ENCODE measurements around the gene HELQ.

Gene HELQ

GRCh38 chr4:83389756-83390505 is 65.7 kb downstream of the HELQ start:
- Histone ChIP-seq H3K4me1 (ENCODE audit: insufficient read depth, low read length) (peaks cover 29% of the 10 kb centered on the region), H3K36me3 (ENCODE audit: insufficient read depth, low read length) (no peaks in the 10 kb centered on the region), H3K27ac (ENCODE audit: low read depth, low read length) (no peak overlapping the region), H3K27me3 (ENCODE audit: insufficient read depth, low read length) (peaks cover 76% of the 10 kb centered on the region), H3K9me3 (ENCODE audit: insufficient read depth, low read depth, low read length) (no peaks in the 10 kb centered on the region), H3K4me3 (ENCODE audit: low read length) (0 out of 2 replicates have a peak overlapping the region, but pooled peaks have one; percentile 21), H3K9ac (ENCODE audit: low read depth, low read length) (no peak overlapping the region)
- WGBS, result 55% methylated on average over 6 of the region's 8 CpGs

GRCh38 chr4:83389037-83389720 is 66.4 kb downstream of the HELQ start:
- Histone ChIP-seq H3K9ac (ENCODE audit: low read depth, low read length) (no peak overlapping the region), H3K27ac (ENCODE audit: low read depth, low read length) (no peak overlapping the region), H3K4me1 (ENCODE audit: insufficient read depth, low read length) (peaks cover 29% of the 10 kb centered on the region), H3K9me3 (ENCODE audit: insufficient read depth, low read depth, low read length) (no peaks in the 10 kb centered on the region), H3K4me3 (ENCODE audit: low read length) (no peak overlapping the region), H3K36me3 (ENCODE audit: insufficient read depth, low read length) (no peaks in the 10 kb centered on the region), H3K27me3 (ENCODE audit: insufficient read depth, low read length) (peaks cover 68% of the 10 kb centered on the region)
- WGBS, result 87% methylated on average over 8 of the region's 8 CpGs

GRCh38 chr4:83388313-83388676 is 67.3 kb downstream of the HELQ start:
- H3K9ac ChIP-seq (ENCODE audit: low read depth, low read length), result no peak overlapping the region
- H3K9me3 ChIP-seq (ENCODE audit: insufficient read depth, low read depth, low read length), result no peaks in the 10 kb centered on the region
- H3K27me3 ChIP-seq (ENCODE audit: insufficient read depth, low read length), result peaks cover 60% of the 10 kb centered on the region
- H3K4me3 ChIP-seq (ENCODE audit: low read length), result no peak overlapping the region
- H3K36me3 ChIP-seq (ENCODE audit: insufficient read depth, low read length), result no peaks in the 10 kb centered on the region
- 91% methylated on average over 4 of the region's 4 CpGs for WGBS
- H3K4me1 ChIP-seq (ENCODE audit: insufficient read depth, low read length), result peaks cover 29% of the 10 kb centered on the region
- no peak overlapping the region for H3K27ac ChIP-seq (ENCODE audit: low read depth, low read length)

GRCh38 chr4:83387476-83388312 is 67.9 kb downstream of the HELQ start:
- H3K27me3 ChIP-seq (ENCODE audit: insufficient read depth, low read length), result peaks cover 54% of the 10 kb centered on the region
- H3K9me3 ChIP-seq (ENCODE audit: insufficient read depth, low read depth, low read length), result no peaks in the 10 kb centered on the region
- no peak overlapping the region for H3K9ac ChIP-seq (ENCODE audit: low read depth, low read length)
- H3K27ac ChIP-seq (ENCODE audit: low read depth, low read length), result no peak overlapping the region
- 85% methylated on average over 3 of the region's 3 CpGs for WGBS
- peaks cover 29% of the 10 kb centered on the region for H3K4me1 ChIP-seq (ENCODE audit: insufficient read depth, low read length)
- H3K36me3 ChIP-seq (ENCODE audit: insufficient read depth, low read length), result no peaks in the 10 kb centered on the region
- no peak overlapping the region for H3K4me3 ChIP-seq (ENCODE audit: low read length)

GRCh38 chr4:83387012-83387411 is 68.6 kb downstream of the HELQ start:
- Histone ChIP-seq H3K9me3 (ENCODE audit: insufficient read depth, low read depth, low read length) (no peaks in the 10 kb centered on the region), H3K4me1 (ENCODE audit: insufficient read depth, low read length) (peaks cover 29% of the 10 kb centered on the region), H3K4me3 (ENCODE audit: low read length) (no peak overlapping the region), H3K27me3 (ENCODE audit: insufficient read depth, low read length) (peaks cover 47% of the 10 kb centered on the region), H3K27ac (ENCODE audit: low read depth, low read length) (no peak overlapping the region; the same call in 1 of the 2 replicates), H3K9ac (ENCODE audit: low read depth, low read length) (no peak overlapping the region), H3K36me3 (ENCODE audit: insufficient read depth, low read length) (no peaks in the 10 kb centered on the region)
- WGBS, result 35% methylated on average over 3 of the region's 3 CpGs

GRCh38 chr4:83382850-83383249 is 72.8 kb downstream of the HELQ start:
- peaks cover 5% of the 10 kb centered on the region for H3K27me3 ChIP-seq (ENCODE audit: insufficient read depth, low read length)
- no peaks in the 10 kb centered on the region for H3K36me3 ChIP-seq (ENCODE audit: insufficient read depth, low read length)
- H3K27ac ChIP-seq (ENCODE audit: low read depth, low read length), result no peak overlapping the region
- peaks cover 10% of the 10 kb centered on the region; the same call in 1 of the 2 replicates for H3K4me1 ChIP-seq (ENCODE audit: insufficient read depth, low read length)
- 100% methylated on average over 2 of the region's 2 CpGs for WGBS
- no peak overlapping the region for H3K4me3 ChIP-seq (ENCODE audit: low read length)
- peaks cover 26% of the 10 kb centered on the region for H3K9me3 ChIP-seq (ENCODE audit: insufficient read depth, low read depth, low read length)
- H3K9ac ChIP-seq (ENCODE audit: low read depth, low read length), result no peak overlapping the region

GRCh38 chr4:83381173-83381572 is 74.5 kb downstream of the HELQ start:
- 89% methylated on average over 4 of the region's 4 CpGs for WGBS
- H3K36me3 ChIP-seq (ENCODE audit: insufficient read depth, low read length), result no peaks in the 10 kb centered on the region
- no peaks in the 10 kb centered on the region for H3K27me3 ChIP-seq (ENCODE audit: insufficient read depth, low read length)
- peaks cover 36% of the 10 kb centered on the region for H3K9me3 ChIP-seq (ENCODE audit: insufficient read depth, low read depth, low read length)
- no peaks in the 10 kb centered on the region for H3K4me1 ChIP-seq (ENCODE audit: insufficient read depth, low read length)
- no peak overlapping the region for H3K27ac ChIP-seq (ENCODE audit: low read depth, low read length)
- no peak overlapping the region for H3K9ac ChIP-seq (ENCODE audit: low read depth, low read length)
- no peak overlapping the region for H3K4me3 ChIP-seq (ENCODE audit: low read length)

- Histone ChIP-seq H3K4me1 (ENCODE audit: insufficient read depth, low read length) (no peaks in the 10 kb centered on the region), H3K4me3 (ENCODE audit: low read length) (no peak overlapping the region), H3K27me3 (ENCODE audit: insufficient read depth, low read length) (no peaks in the 10 kb centered on the region), H3K9ac (ENCODE audit: low read depth, low read length) (no peak overlapping the region), H3K9me3 (ENCODE audit: insufficient read depth, low read depth, low read length) (peaks cover 36% of the 10 kb centered on the region), H3K36me3 (ENCODE audit: insufficient read depth, low read length) (no peaks in the 10 kb centered on the region), H3K27ac (ENCODE audit: low read depth, low read length) (no peak overlapping the region)
- 90% methylated on average over 5 of the region's 5 CpGs for WGBS
These were observed 77.2 kb downstream of the HELQ start for GRCh38 chr4:83378419-83378818.

- WGBS, result 100% methylated on average over 1 of the region's 1 CpG
- no peak overlapping the region for H3K4me3 ChIP-seq (ENCODE audit: low read length)
- H3K9ac ChIP-seq (ENCODE audit: low read depth, low read length), result no peak overlapping the region
- H3K4me1 ChIP-seq (ENCODE audit: insufficient read depth, low read length), result no peaks in the 10 kb centered on the region
- no peaks in the 10 kb centered on the region for H3K36me3 ChIP-seq (ENCODE audit: insufficient read depth, low read length)
- H3K27me3 ChIP-seq (ENCODE audit: insufficient read depth, low read length), result no peaks in the 10 kb centered on the region
- H3K9me3 ChIP-seq (ENCODE audit: insufficient read depth, low read depth, low read length), result peaks cover 11% of the 10 kb centered on the region
- H3K27ac ChIP-seq (ENCODE audit: low read depth, low read length), result no peak overlapping the region
These were observed 82.7 kb downstream of the HELQ start for GRCh38 chr4:83372931-83373330.

- WGBS, result no CpG with 5 or more reads among the region's 1 CpG
These were observed 83.7 kb downstream of the HELQ start for GRCh38 chr4:83371936-83372335.

GRCh38 chr4:83371235-83371634 is 84.4 kb downstream of the HELQ start:
- H3K9ac ChIP-seq (ENCODE audit: low read depth, low read length), result no peak overlapping the region
- no peaks in the 10 kb centered on the region for H3K9me3 ChIP-seq (ENCODE audit: insufficient read depth, low read depth, low read length)
- H3K27me3 ChIP-seq (ENCODE audit: insufficient read depth, low read length), result no peaks in the 10 kb centered on the region
- H3K4me3 ChIP-seq (ENCODE audit: low read length), result no peak overlapping the region
- H3K36me3 ChIP-seq (ENCODE audit: insufficient read depth, low read length), result no peaks in the 10 kb centered on the region
- no peak overlapping the region for H3K27ac ChIP-seq (ENCODE audit: low read depth, low read length)
- H3K4me1 ChIP-seq (ENCODE audit: insufficient read depth, low read length), result no peaks in the 10 kb centered on the region
- WGBS, result 97% methylated on average over 5 of the region's 5 CpGs

More at GRCh38 chr4:83371936-83372335, 83.7 kb downstream of the HELQ start:
- Histone ChIP-seq H3K4me1 (ENCODE audit: insufficient read depth, low read length) (no peaks in the 10 kb centered on the region), H3K27ac (ENCODE audit: low read depth, low read length) (no peak overlapping the region), H3K9me3 (ENCODE audit: insufficient read depth, low read depth, low read length) (peaks cover under 1% of the 10 kb centered on the region; the same call in 1 of the 2 replicates), H3K36me3 (ENCODE audit: insufficient read depth, low read length) (no peaks in the 10 kb centered on the region), H3K4me3 (ENCODE audit: low read length) (no peak overlapping the region), H3K27me3 (ENCODE audit: insufficient read depth, low read length) (no peaks in the 10 kb centered on the region), H3K9ac (ENCODE audit: low read depth, low read length) (no peak overlapping the region)
